GM23248 (cell line): ENCODE results near the gene USH1G. TPM values are rescaled to one million over a fixed set of nuclear protein-coding genes. Genes with fewer than 3 reads are reported as not detected.

Source experiments
- DNase-seq: peaks from one replicate; pipeline ENCODE4 v3.0.0-alpha.2; 2015
- H2AFZ ChIP-seq: fragments of 200-600 bp; sonication (generic); 2 replicates; pipeline ENCODE4 v1.6.1; 2016; ENCODE audit warnings: antibody characterized with exemption
- H3F3A ChIP-seq: fragments of 200-600 bp; sonication (generic); 2 replicates; pipeline ENCODE4 v1.6.1; 2016; ENCODE audit warnings: mild to moderate bottlenecking, antibody characterized with exemption, mixed run types; ENCODE audit not compliant: insufficient read depth
- H3K27ac ChIP-seq: fragments of 200-600 bp; sonication (generic); 2 replicates; pipeline ENCODE4 v1.5.1; 2016; ENCODE audit warnings: mild to moderate bottlenecking
- H3K27me3 ChIP-seq: fragments of 200-600 bp; sonication (generic); replicated peaks from 2 replicates; pipeline ENCODE4 v1.6.1; 2016; ENCODE audit warnings: mild to moderate bottlenecking; ENCODE audit not compliant: insufficient read depth
- H3K36me3 ChIP-seq: fragments of 200-600 bp; sonication (generic); 2 replicates; pipeline ENCODE4 v1.6.1; 2016; ENCODE audit warnings: low read depth, mild to moderate bottlenecking
- H3K4me1 ChIP-seq: fragments of 200-600 bp; sonication (generic); 2 replicates; pipeline ENCODE4 v1.6.1; 2016; ENCODE audit warnings: mild to moderate bottlenecking; ENCODE audit not compliant: insufficient read depth
- H3K4me2 ChIP-seq: fragments of 200-600 bp; sonication (generic); one replicate; pipeline ENCODE4 v1.6.1; 2016; ENCODE audit warnings: mild to moderate bottlenecking; ENCODE audit not compliant: unreplicated experiment
- H3K4me3 ChIP-seq: fragments of 200-600 bp; sonication (generic); 2 replicates; pipeline ENCODE4 v1.5.1; 2016; ENCODE audit warnings: mild to moderate bottlenecking
- H3K79me2 ChIP-seq: fragments of 200-600 bp; sonication (generic); 2 replicates; pipeline ENCODE4 v1.6.1; 2016; ENCODE audit warnings: mild to moderate bottlenecking; ENCODE audit not compliant: insufficient read depth
- H3K9ac ChIP-seq: fragments of 200-600 bp; sonication (generic); 2 replicates; pipeline ENCODE4 v1.6.1; 2016; ENCODE audit warnings: mild to moderate bottlenecking
- H3K9me2 ChIP-seq: fragments of 200-600 bp; sonication (generic); 2 replicates; pipeline ENCODE4 v1.6.1; 2016; ENCODE audit warnings: mixed run types, mild to moderate bottlenecking, moderate library complexity; ENCODE audit not compliant: insufficient read depth
- H3K9me3 ChIP-seq: fragments of 200-600 bp; sonication (generic); one replicate; pipeline ENCODE4 v1.6.1; 2017; ENCODE audit warnings: low read depth
- H4K20me1 ChIP-seq: fragments of 200-600 bp; sonication (generic); 2 replicates; pipeline ENCODE4 v1.6.0; 2016; ENCODE audit not compliant: insufficient read depth
- EZH2 ChIP-seq: fragments of 200-600 bp; sonication (generic); IDR thresholded peaks from 2 replicates; pipeline ENCODE4 v1.6.1; 2018; ENCODE audit warnings: antibody characterized with exemption, mild to moderate bottlenecking; ENCODE audit not compliant: insufficient read depth, poor library complexity, severe bottlenecking
- EZH2phosphoT487 ChIP-seq: fragments of 200-600 bp; sonication (generic); IDR thresholded peaks from 2 replicates; pipeline ENCODE4 v1.6.1; 2018; ENCODE audit warnings: antibody characterized with exemption, moderate library complexity, mild to moderate bottlenecking, low read depth; ENCODE audit not compliant: insufficient read depth
- WGBS, 2 experiments: methylation state at CpG; one replicate each; pipeline ENCODE4 v1.1.6; 2015 to 2017; ENCODE audit warnings: low lambda C conversion rate in 2 of 2, low coverage in 1 of 2; ENCODE audit errors: missing lambda C conversion rate in 2 of 2; 5-methylcytosine and 5-hydroxymethylcytosine counted together
- in situ Hi-C: fragments of 300-500 bp; cut with MboI; formaldehyde crosslinking; loops from 2 replicates; pipeline ENCODE4 v1.15.0; 2020
- polyA plus RNA-seq: library from polyadenylated mRNA; unstranded; fragments of >200 nt; fragmentation: Nextera tagmentation; extraction: Ambion mirVana; gene quantifications from 2 replicates; pipeline ENCODE4 v1.2.1, GENCODE V29; 2016
- total RNA-seq: library from RNA; depleted of rRNA; stranded (reverse); fragments of >200 nt; shearing (Covaris generic); gene quantifications from 2 replicates; pipeline ENCODE4 v1.2.3, GENCODE V29; 2014

Gene USH1G
- total and polyA plus RNA-seq, 2 experiments from 2014 or later, result not detected

- in situ Hi-C loops, result no loop called here
- Histone ChIP-seq H3K27ac (no peak overlapping the region), H3K4me3 (no peak overlapping the region), H3K9ac (no peak overlapping the region), H3K4me1 (no peaks in the 10 kb centered on the region), H3K4me2 (no peak overlapping the region), H3K36me3 (no peaks in the 10 kb centered on the region), H3K79me2 (no peaks in the 10 kb centered on the region), H3K27me3 (peaks cover 44% of the 10 kb centered on the region), H3F3A (no peaks in the 10 kb centered on the region), H2AFZ (no peak overlapping the region), H3K9me2 (no peaks in the 10 kb centered on the region), H4K20me1 (no peaks in the 10 kb centered on the region), H3K9me3 (no peaks in the 10 kb centered on the region)
- DNase-seq, result no peak
- 70 to 77% methylated on average over 13 to 14 of the region's 14 CpGs for WGBS, 2 experiments
- TF ChIP-seq EZH2, result no peak
- TF ChIP-seq EZH2phosphoT487, result no peak
These were observed 23.6 kb upstream of the USH1G start for GRCh38 chr17:74946641-74947040.

DNA sequence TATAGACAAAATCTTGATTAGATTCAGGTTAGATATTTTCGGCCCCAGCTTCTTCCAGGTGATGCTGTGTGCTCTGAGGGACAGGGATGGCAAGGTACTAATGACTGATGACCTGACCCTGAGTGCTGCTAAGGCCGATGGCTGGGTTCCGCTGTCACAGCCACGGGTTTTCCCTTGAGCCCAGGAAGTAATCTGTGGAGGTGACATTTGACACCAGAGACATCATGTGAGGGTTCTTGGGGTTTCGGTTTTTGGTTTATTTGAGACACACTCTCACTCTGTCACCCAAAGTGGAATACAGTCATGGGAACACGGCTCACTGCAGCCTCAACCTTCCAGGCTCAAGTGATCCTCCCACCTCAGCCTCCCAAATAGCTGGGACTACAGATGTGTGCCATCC is 22.5 kb upstream of the USH1G start:
- no peak overlapping the region for H2AFZ ChIP-seq
- H3K27ac ChIP-seq, result no peak overlapping the region
- no peak overlapping the region for H3K4me2 ChIP-seq
- H3K9ac ChIP-seq, result no peak overlapping the region
- H3K9me2 ChIP-seq, result no peaks in the 10 kb centered on the region
- peaks cover 44% of the 10 kb centered on the region for H3K27me3 ChIP-seq
- no peaks in the 10 kb centered on the region for H3K4me1 ChIP-seq
- H3K79me2 ChIP-seq, result no peaks in the 10 kb centered on the region
- TF ChIP-seq EZH2phosphoT487, result no peak
- no peak for TF ChIP-seq EZH2
- no peak overlapping the region for H3K4me3 ChIP-seq
- no peaks in the 10 kb centered on the region for H3F3A ChIP-seq
- in situ Hi-C loops, result no loop called here
- WGBS, 2 experiments, result 31 to 34% methylated on average over 6 of the region's 6 CpGs
- no peaks in the 10 kb centered on the region for H3K9me3 ChIP-seq
- H3K36me3 ChIP-seq, result no peaks in the 10 kb centered on the region
- no peak for DNase-seq
- no peaks in the 10 kb centered on the region for H4K20me1 ChIP-seq

- Histone ChIP-seq H3K27ac (no peak overlapping the region), H3K9me3 (no peaks in the 10 kb centered on the region), H3F3A (no peaks in the 10 kb centered on the region), H3K36me3 (no peaks in the 10 kb centered on the region), H3K4me1 (no peaks in the 10 kb centered on the region), H3K27me3 (peaks cover 45% of the 10 kb centered on the region), H3K4me2 (no peak overlapping the region), H3K9me2 (no peaks in the 10 kb centered on the region), H3K79me2 (no peaks in the 10 kb centered on the region), H3K4me3 (no peak overlapping the region), H4K20me1 (no peaks in the 10 kb centered on the region), H3K9ac (no peak overlapping the region), H2AFZ (no peak overlapping the region)
- WGBS, 2 experiments, result 33 to 39% methylated on average over 13 of the region's 13 CpGs
- DNase-seq, result peak; percentile 25
- in situ Hi-C loops, result no loop called here
- TF ChIP-seq EZH2 (no peak), EZH2phosphoT487 (no peak)
These were observed 20.9 kb upstream of the USH1G start for GRCh38 chr17:74943808-74944522.

DNA sequence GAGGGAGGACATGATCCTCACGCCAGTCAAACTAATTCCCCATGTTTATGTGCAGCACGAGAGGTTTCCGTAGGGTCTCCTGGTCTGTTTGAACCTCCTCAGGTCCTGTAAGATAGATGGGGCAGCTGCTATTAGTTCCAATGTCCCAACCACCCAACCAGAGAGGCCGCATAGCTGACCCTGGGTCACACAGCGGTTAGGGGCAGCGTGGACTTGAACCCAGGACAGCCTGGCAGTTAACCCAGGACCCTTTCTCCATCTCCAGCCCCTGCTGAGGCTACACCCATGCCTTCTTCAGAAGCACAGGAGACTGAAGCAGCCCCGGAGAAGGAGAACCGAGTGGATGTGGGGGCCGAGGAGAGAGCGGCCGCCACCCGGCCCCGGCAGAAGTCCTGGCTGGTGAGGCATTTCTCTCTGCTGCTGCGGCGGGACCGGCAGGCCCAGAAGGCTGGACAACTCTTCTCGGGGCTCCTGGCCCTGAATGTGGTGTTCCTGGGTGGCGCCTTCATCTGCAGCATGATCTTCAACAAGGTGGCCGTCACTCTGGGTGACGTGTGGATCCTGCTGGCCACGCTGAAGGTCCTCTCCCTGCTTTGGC is 18.2 kb upstream of the USH1G start:
- Histone ChIP-seq H3K9ac (no peak overlapping the region), H3K27me3 (peaks cover 56% of the 10 kb centered on the region), H3K4me1 (no peaks in the 10 kb centered on the region), H3F3A (no peaks in the 10 kb centered on the region), H3K9me2 (no peaks in the 10 kb centered on the region), H3K9me3 (no peaks in the 10 kb centered on the region), H3K36me3 (no peaks in the 10 kb centered on the region), H4K20me1 (no peaks in the 10 kb centered on the region), H3K4me2 (no peak overlapping the region), H3K4me3 (no peak overlapping the region), H3K79me2 (no peaks in the 10 kb centered on the region), H2AFZ (no peak overlapping the region), H3K27ac (no peak overlapping the region)
- DNase-seq, result no peak
- WGBS, 2 experiments, result 57 to 58% methylated on average over 20 to 21 of the region's 21 CpGs
- in situ Hi-C loops, result no loop called here
- TF ChIP-seq EZH2phosphoT487 (no peak), EZH2 (no peak)
